AG09319 (cell line): ENCODE results near the gene STEEP1.

Experiments
- DNase-seq: peaks from one replicate; pipeline ENCODE4 v3.0.0-alpha.2; 2010; ENCODE audit warnings: low read depth; ENCODE audit errors: extremely low read depth
- CTCF ChIP-seq: IDR thresholded peaks from 2 replicates; pipeline ENCODE4 v1.5.1; 2011; ENCODE audit warnings: low read depth, mild to moderate bottlenecking, inconsistent platforms, low read length, moderate library complexity

Gene STEEP1

GRCh38 chrX:119570351-119570835, 5.2 kb upstream of the STEEP1 start:
- TF ChIP-seq CTCF: no peak
- DNase-seq: no peak

GRCh38 chrX:119552508-119552907, 12.7 kb downstream of the STEEP1 start:
- TF ChIP-seq CTCF: no peak
- no peak for DNase-seq

GRCh38 chrX:119549327-119550016, 15.7 kb downstream of the STEEP1 start:
- DNase-seq: no peak
- no peak for TF ChIP-seq CTCF

DNA sequence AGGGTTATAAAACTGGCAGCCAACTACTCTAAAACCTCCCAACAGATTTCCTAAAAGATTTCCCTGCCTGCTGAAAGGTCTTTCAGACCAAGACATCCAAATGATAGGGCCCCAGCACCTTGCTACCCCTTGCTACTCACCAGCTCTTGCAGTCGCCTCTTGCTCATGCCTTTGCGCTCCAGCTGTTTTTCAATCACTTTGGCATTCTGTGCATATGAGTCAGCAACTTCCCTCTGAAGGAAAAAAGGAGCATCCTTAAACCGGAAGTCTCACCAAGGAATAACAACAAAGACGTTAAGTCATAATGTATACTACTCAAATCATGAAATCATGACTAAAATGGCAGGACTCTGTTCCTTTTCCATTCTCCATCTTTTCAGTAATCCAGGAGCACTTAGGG, 24.0 kb downstream of the STEEP1 start:
- no peak for TF ChIP-seq CTCF
- DNase-seq: no peak

GRCh38 chrX:119539872-119540271, 25.3 kb downstream of the STEEP1 start:
- TF ChIP-seq CTCF: no peak
- no peak for DNase-seq

DNA sequence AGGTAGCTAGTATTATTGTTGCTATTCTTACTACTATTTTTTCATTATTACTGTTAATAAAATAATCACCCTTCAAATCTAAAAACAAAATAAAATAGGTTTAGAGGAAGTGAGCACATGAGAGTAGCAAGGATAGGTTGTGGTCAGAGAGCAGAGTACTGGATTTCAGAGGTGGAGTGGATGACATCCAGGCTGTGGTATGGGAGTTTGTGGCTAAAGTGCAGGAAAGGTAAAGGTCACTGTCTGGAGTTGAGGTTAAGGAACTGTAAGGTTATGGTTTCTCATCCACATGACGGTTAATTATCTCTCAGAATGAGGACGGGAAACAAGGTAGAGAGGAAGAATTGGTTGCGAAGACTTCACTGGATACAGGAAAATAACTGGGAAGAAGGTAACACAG, 27.7 kb downstream of the STEEP1 start:
- TF ChIP-seq CTCF: no peak

DNA sequence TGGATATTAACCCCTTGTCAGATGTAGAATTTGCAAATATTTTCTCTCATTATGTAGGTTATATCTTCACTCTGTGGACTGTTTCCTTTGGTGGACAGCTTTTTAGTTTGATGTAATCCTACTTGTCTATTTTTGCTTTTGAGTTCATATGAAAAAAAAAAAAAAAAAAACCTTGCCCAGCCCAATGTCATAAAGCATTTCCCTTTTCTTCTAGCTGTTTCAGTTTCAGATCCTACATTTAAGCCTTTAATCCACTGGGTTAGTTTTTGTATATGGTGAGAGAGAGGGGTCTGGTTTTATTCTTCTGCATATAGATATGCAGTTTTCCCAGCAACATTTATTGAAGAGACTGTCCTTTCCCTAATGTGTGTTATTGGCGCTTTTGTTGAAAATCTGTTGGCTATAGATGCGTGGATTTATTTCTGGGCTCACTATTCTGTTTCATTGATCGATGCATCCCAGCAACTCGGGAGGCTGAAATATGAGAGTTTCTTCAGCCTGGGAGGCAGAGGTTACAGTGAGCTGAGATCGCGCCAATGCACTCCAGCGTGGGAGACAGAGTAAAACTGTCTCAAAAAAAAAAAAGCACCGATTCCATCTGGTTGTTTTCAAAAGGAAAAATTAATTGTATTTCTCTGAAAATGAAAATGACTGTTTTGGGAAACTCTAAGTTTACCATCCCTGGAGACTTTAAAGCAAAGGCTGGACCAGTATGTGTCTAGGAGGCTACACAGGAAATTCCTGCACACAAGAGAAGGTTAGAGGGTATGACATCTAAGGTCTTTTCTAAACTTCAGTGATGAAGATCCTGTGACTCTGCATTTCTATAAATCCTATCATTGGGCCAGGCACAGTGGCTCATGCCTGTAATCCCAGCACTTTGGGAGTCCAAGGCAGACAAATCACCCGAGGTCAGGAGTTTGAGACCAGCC, 35.6 kb downstream of the STEEP1 start:
- DNase-seq: no peak

More for the DNA sequence above, 27.7 kb downstream of the STEEP1 start:
- DNase-seq: no peak

More for the DNA sequence above, 35.6 kb downstream of the STEEP1 start:
- TF ChIP-seq CTCF: no peak
